ENCODE measurements around the gene SLC6A20. TPM values are rescaled to one million over a fixed set of nuclear protein-coding genes. Genes with fewer than 3 reads are reported as not detected.

The SLC6A20 gene
- total RNA-seq, 4 donors from 2014 or later = 2.6 TPM; not detected in 3

GRCh38 chr3:45715945-45716344 lies 80.4 kb downstream of the SLC6A20 start:
- no peaks in the 10 kb centered on the region for H3K4me1 ChIP-seq
- no peaks in the 10 kb centered on the region for H3K9me3 ChIP-seq
- H3K27me3 ChIP-seq = no peaks in the 10 kb centered on the region
- TF ChIP-seq, protein P1, sequence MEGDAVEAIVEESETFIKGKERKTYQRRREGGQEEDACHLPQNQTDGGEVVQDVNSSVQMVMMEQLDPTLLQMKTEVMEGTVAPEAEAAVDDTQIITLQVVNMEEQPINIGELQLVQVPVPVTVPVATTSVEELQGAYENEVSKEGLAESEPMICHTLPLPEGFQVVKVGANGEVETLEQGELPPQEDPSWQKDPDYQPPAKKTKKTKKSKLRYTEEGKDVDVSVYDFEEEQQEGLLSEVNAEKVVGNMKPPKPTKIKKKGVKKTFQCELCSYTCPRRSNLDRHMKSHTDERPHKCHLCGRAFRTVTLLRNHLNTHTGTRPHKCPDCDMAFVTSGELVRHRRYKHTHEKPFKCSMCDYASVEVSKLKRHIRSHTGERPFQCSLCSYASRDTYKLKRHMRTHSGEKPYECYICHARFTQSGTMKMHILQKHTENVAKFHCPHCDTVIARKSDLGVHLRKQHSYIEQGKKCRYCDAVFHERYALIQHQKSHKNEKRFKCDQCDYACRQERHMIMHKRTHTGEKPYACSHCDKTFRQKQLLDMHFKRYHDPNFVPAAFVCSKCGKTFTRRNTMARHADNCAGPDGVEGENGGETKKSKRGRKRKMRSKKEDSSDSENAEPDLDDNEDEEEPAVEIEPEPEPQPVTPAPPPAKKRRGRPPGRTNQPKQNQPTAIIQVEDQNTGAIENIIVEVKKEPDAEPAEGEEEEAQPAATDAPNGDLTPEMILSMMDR (IDR thresholded peaks at IDR 0.05) = no peak
- no peak for TF ChIP-seq POLR2A (IDR thresholded peaks at IDR 0.05)
- no peak overlapping the region for H3K4me3 ChIP-seq
- intact Hi-C loops (cut with DNase I; ENCODE audit: low total_unique reads) = no loop called here
- no peak overlapping the region for H3K27ac ChIP-seq
- no peak for DNase-seq
- H3K36me3 ChIP-seq = no peaks in the 10 kb centered on the region

DNA sequence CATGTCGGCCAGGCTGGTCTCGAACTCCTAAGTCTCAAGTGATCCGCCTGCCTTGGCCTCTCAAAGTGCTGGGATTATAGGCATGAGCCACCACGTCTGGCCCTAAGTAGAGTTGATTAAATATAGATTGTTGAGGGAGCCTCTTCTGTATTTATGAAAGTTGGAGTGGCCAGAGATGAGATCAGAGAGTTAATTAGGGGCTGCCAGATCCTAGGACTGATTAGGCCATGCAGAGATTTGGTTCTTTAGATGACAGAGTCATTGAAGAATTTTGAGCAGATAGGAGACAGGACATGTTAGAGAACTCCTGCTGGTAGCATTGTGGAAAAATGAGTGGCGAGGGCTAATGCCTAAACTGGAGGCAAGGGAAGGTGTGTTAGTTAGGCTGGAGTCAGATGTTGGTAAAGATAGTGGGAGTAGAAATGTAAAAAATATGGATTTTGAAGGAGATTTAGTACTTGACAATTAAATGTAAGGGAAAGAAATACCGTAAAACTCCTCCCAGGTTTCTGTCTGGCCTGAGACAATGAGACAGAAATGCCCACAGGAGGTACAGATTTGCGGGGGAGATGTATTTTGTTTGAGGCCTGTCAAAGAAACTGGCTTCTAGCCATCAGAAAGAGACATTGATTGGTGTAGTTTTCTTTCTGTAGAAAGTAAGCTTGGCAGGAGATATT lies 83.8 kb downstream of the SLC6A20 start:
- no peaks in the 10 kb centered on the region for H3K36me3 ChIP-seq
- DNase-seq = no peak
- no peak for TF ChIP-seq POLR2A (IDR thresholded peaks at IDR 0.05)
- TF ChIP-seq, protein P1 (IDR thresholded peaks at IDR 0.05) = no peak
- no peaks in the 10 kb centered on the region for H3K27me3 ChIP-seq
- H3K4me1 ChIP-seq = no peaks in the 10 kb centered on the region
- intact Hi-C loops (cut with DNase I; ENCODE audit: low total_unique reads) = no loop called here
- no peak overlapping the region for H3K27ac ChIP-seq
- no peaks in the 10 kb centered on the region for H3K9me3 ChIP-seq
- no peak overlapping the region for H3K4me3 ChIP-seq

GRCh38 chr3:45711931-45712330 lies 84.4 kb downstream of the SLC6A20 start:
- H3K36me3 ChIP-seq = no peaks in the 10 kb centered on the region
- no peaks in the 10 kb centered on the region for H3K9me3 ChIP-seq
- no peaks in the 10 kb centered on the region for H3K27me3 ChIP-seq
- intact Hi-C loops (cut with DNase I; ENCODE audit: low total_unique reads) = no loop called here
- H3K27ac ChIP-seq = no peak overlapping the region
- no peaks in the 10 kb centered on the region for H3K4me1 ChIP-seq
- no peak for DNase-seq
- no peak overlapping the region for H3K4me3 ChIP-seq
- TF ChIP-seq, protein P1 (IDR thresholded peaks at IDR 0.05) = no peak
- TF ChIP-seq POLR2A (IDR thresholded peaks at IDR 0.05) = no peak

- no peak for TF ChIP-seq POLR2A (IDR thresholded peaks at IDR 0.05)
- TF ChIP-seq, protein P1 (IDR thresholded peaks at IDR 0.05) = no peak
- Histone ChIP-seq H3K27ac (no peak overlapping the region), H3K27me3 (no peaks in the 10 kb centered on the region), H3K4me3 (no peak overlapping the region), H3K9me3 (no peaks in the 10 kb centered on the region), H3K4me1 (no peaks in the 10 kb centered on the region), H3K36me3 (no peaks in the 10 kb centered on the region)
- intact Hi-C loops (cut with DNase I; ENCODE audit: low total_unique reads) = no loop called here
- DNase-seq = no peak
These were observed 90.2 kb downstream of the SLC6A20 start for GRCh38 chr3:45705839-45706808.

Small RNA genes lying within 50 kb of the gene (small RNA-seq; reads per million reads assigned to genes)
- gene RN7SL145P = not detected

Other genes with a start within 250 kb of the SLC6A20 start
- gene LIMD1, start 201.8 kb downstream of the SLC6A20 start, total RNA-seq = 10 to 100 TPM in 2 of 4 donors, 1 to 10 TPM in 2; 7.9 to 34.6 (median 15.7) TPM
- gene SACM1L, start 107.1 kb downstream of the SLC6A20 start, total RNA-seq = 10 to 100 TPM; 24.3 to 83.0 (median 68.7) TPM
- 10 to 100 TPM; 13.8 to 44.5 (median 21.0) TPM for gene LZTFL1, start 45.6 kb upstream of the SLC6A20 start, total RNA-seq
- under 1 TPM in 1 of 4 donors, not detected in 3; 0.14 TPM for gene CCR9, start 90.0 kb upstream of the SLC6A20 start, total RNA-seq
- 1 to 10 TPM in 1 of 4 donors, under 1 TPM in 2, not detected in 1; 0.48 to 8.7 (median 0.76) TPM for gene CXCR6, start 146.9 kb upstream of the SLC6A20 start, total RNA-seq
- gene FYCO1, start 199.3 kb upstream of the SLC6A20 start, total RNA-seq = 10 to 100 TPM; 16.5 to 74.4 (median 27.8) TPM
- under 1 TPM in 2 of 4 donors, not detected in 2; 0.07 to 0.15 TPM for gene XCR1, start 230.9 kb upstream of the SLC6A20 start, total RNA-seq